Astrocyte (in vitro differentiated cells and primary cell): ENCODE measurements around the gene PEX16. TPM values are rescaled to one million over a fixed set of nuclear protein-coding genes. Genes with fewer than 3 reads are reported as not detected.

ENCODE experiments used
- DNase-seq: peaks from one replicate; pipeline ENCODE4 v3.0.0-alpha.2; 2010; ENCODE audit warnings: low read depth
- FAIRE-seq: peaks from 2 replicates; lab custom pipeline; 2011; peaks lifted over from hg19 to GRCh38; lab: Jason Lieb, UNC
- H2AFZ ChIP-seq: 2 replicates; pipeline ENCODE4 v1.6.0; 2012; ENCODE audit warnings: low read depth, low read length, inconsistent platforms
- H3K27ac ChIP-seq: 2 replicates; pipeline ENCODE4 v1.5.1; 2011; ENCODE audit warnings: low read depth, low read length, inconsistent platforms
- H3K27me3 ChIP-seq: 2 replicates; pipeline ENCODE4 v1.6.0; 2011; ENCODE audit warnings: low read length, inconsistent platforms; ENCODE audit not compliant: insufficient read depth
- H3K36me3 ChIP-seq: 2 replicates; pipeline ENCODE4 v1.5.1; 2011; ENCODE audit warnings: low read length, inconsistent platforms; ENCODE audit not compliant: insufficient read depth
- H3K4me1 ChIP-seq: 2 replicates; pipeline ENCODE4 v1.5.1; 2011; ENCODE audit warnings: low read length, inconsistent platforms; ENCODE audit not compliant: insufficient read depth
- H3K4me2 ChIP-seq: 2 replicates; pipeline ENCODE4 v1.6.0; 2012; ENCODE audit warnings: low read length, inconsistent platforms
- H3K4me3 ChIP-seq: 2 replicates; pipeline ENCODE4 v1.5.1; 2011; ENCODE audit warnings: low read depth, mild to moderate bottlenecking, low read length, inconsistent platforms; ENCODE audit not compliant: insufficient read depth
- H3K79me2 ChIP-seq: 2 replicates; pipeline ENCODE4 v1.6.0; 2012; ENCODE audit warnings: mild to moderate bottlenecking, low read length, inconsistent platforms; ENCODE audit not compliant: insufficient read depth
- H3K9ac ChIP-seq: 2 replicates; pipeline ENCODE4 v1.6.0; 2012; ENCODE audit warnings: mild to moderate bottlenecking, low read length, inconsistent platforms
- H3K9me3 ChIP-seq: 2 replicates; pipeline ENCODE4 v1.5.1; 2012; ENCODE audit warnings: low read depth, mild to moderate bottlenecking, low read length, inconsistent platforms; ENCODE audit not compliant: insufficient read depth
- H4K20me1 ChIP-seq: 2 replicates; pipeline ENCODE4 v1.6.0; 2012; ENCODE audit warnings: low read length, inconsistent platforms; ENCODE audit not compliant: insufficient read depth
- H3K27ac Mint-ChIP-seq: one replicate; pipeline ENCODE4 v1.8.0; 2021; ENCODE audit warnings: mild to moderate bottlenecking, mixed read lengths; ENCODE audit not compliant: unreplicated experiment
- H3K27me3 Mint-ChIP-seq: one replicate; pipeline ENCODE4 v1.8.0; 2021; ENCODE audit warnings: low read depth, mixed read lengths; ENCODE audit not compliant: unreplicated experiment
- H3K36me3 Mint-ChIP-seq: one replicate; pipeline ENCODE4 v1.8.0; 2021; ENCODE audit warnings: low read depth, mixed read lengths; ENCODE audit not compliant: unreplicated experiment
- H3K4me1 Mint-ChIP-seq: one replicate; pipeline ENCODE4 v1.8.0; 2021; ENCODE audit warnings: low read depth, mixed read lengths; ENCODE audit not compliant: unreplicated experiment
- H3K4me3 Mint-ChIP-seq: one replicate; pipeline ENCODE4 v1.8.0; 2021; ENCODE audit warnings: mild to moderate bottlenecking, moderate library complexity, mixed read lengths; ENCODE audit not compliant: unreplicated experiment
- H3K9me3 Mint-ChIP-seq: one replicate; pipeline ENCODE4 v1.8.0; 2021; ENCODE audit warnings: mild to moderate bottlenecking, mixed read lengths; ENCODE audit not compliant: unreplicated experiment
- CTCF ChIP-seq: IDR thresholded peaks from 2 replicates; pipeline ENCODE4 v1.5.1; 2011; ENCODE audit warnings: low read depth, mild to moderate bottlenecking, inconsistent platforms, low read length, moderate library complexity; ENCODE audit not compliant: insufficient read depth
- EZH2 ChIP-seq: IDR thresholded peaks from 2 replicates; pipeline ENCODE4 v1.6.1; 2012; ENCODE audit warnings: mild to moderate bottlenecking, low read length, inconsistent platforms; ENCODE audit not compliant: insufficient read depth
- total RNA-seq: library from RNA; stranded (reverse); gene quantifications from 2 replicates; pipeline ENCODE4 v1.2.1, GENCODE V29; 2021

The PEX16 gene
- total RNA-seq, 1 donor from 2014 or later = 25.9 TPM

GRCh38 chr11:45869551-45869950, 48.1 kb downstream of the PEX16 start:
- H3K4me2 ChIP-seq = no peak overlapping the region
- TF ChIP-seq EZH2 (no peak), CTCF (no peak)
- no peaks in the 10 kb centered on the region for H3K9me3 Mint-ChIP-seq
- H3K36me3 Mint-ChIP-seq = peaks cover 30% of the 10 kb centered on the region
- peaks cover 22% of the 10 kb centered on the region for H4K20me1 ChIP-seq
- no peaks in the 10 kb centered on the region for H3K27me3 ChIP-seq
- H3K4me1 ChIP-seq = peaks cover 12% of the 10 kb centered on the region
- H3K27me3 Mint-ChIP-seq = no peaks in the 10 kb centered on the region
- no peak overlapping the region for H3K4me3 ChIP-seq
- DNase-seq (no peak), FAIRE-seq (no peak)
- H3K4me3 Mint-ChIP-seq = no peak overlapping the region
- H3K36me3 ChIP-seq = peaks cover 25% of the 10 kb centered on the region
- no peak overlapping the region for H3K27ac ChIP-seq
- H3K4me1 Mint-ChIP-seq = peaks cover 9% of the 10 kb centered on the region
- H3K9me3 ChIP-seq = no peaks in the 10 kb centered on the region
- H3K27ac Mint-ChIP-seq = no peak overlapping the region
- no peaks in the 10 kb centered on the region for H3K79me2 ChIP-seq
- H2AFZ ChIP-seq = no peak overlapping the region
- H3K9ac ChIP-seq = no peak overlapping the region

GRCh38 chr11:45864041-45864440, 53.6 kb downstream of the PEX16 start:
- H3K9me3 Mint-ChIP-seq = no peaks in the 10 kb centered on the region
- FAIRE-seq (no peak), DNase-seq (no peak)
- H3K36me3 Mint-ChIP-seq = peaks cover 36% of the 10 kb centered on the region
- no peak for TF ChIP-seq EZH2
- TF ChIP-seq CTCF = no peak
- peaks cover 12% of the 10 kb centered on the region for H3K4me1 ChIP-seq
- H3K9me3 ChIP-seq = no peaks in the 10 kb centered on the region
- no peak overlapping the region for H3K27ac ChIP-seq
- no peak overlapping the region for H2AFZ ChIP-seq
- H3K4me2 ChIP-seq = no peak overlapping the region
- peaks cover 17% of the 10 kb centered on the region for H4K20me1 ChIP-seq
- peaks cover 26% of the 10 kb centered on the region for H3K36me3 ChIP-seq
- H3K4me1 Mint-ChIP-seq = no peaks in the 10 kb centered on the region
- H3K27ac Mint-ChIP-seq = no peak overlapping the region
- no peak overlapping the region for H3K9ac ChIP-seq
- H3K27me3 Mint-ChIP-seq = no peaks in the 10 kb centered on the region
- H3K4me3 ChIP-seq = no peak overlapping the region
- H3K27me3 ChIP-seq = no peaks in the 10 kb centered on the region
- no peaks in the 10 kb centered on the region for H3K79me2 ChIP-seq
- H3K4me3 Mint-ChIP-seq = no peak overlapping the region

- Histone ChIP-seq H3K27ac (no peak overlapping the region), H3K9me3 (no peaks in the 10 kb centered on the region), H3K79me2 (peaks cover 2% of the 10 kb centered on the region), H3K4me3 (no peak overlapping the region), H4K20me1 (peaks cover 37% of the 10 kb centered on the region), H3K27me3 (no peaks in the 10 kb centered on the region), H3K9ac (no peak overlapping the region), H3K36me3 (peaks cover 23% of the 10 kb centered on the region), H3K4me1 (peaks cover 26% of the 10 kb centered on the region), H2AFZ (no peak overlapping the region), H3K4me2 (no peak overlapping the region)
- no peaks in the 10 kb centered on the region for H3K9me3 Mint-ChIP-seq
- no peak overlapping the region for H3K27ac Mint-ChIP-seq
- no peaks in the 10 kb centered on the region for H3K27me3 Mint-ChIP-seq
- H3K4me1 Mint-ChIP-seq = peaks cover 24% of the 10 kb centered on the region
- TF ChIP-seq EZH2 = no peak
- no peak for TF ChIP-seq CTCF
- H3K4me3 Mint-ChIP-seq = no peak overlapping the region
- peaks cover 23% of the 10 kb centered on the region for H3K36me3 Mint-ChIP-seq
- FAIRE-seq (no peak), DNase-seq (no peak)
Measured at GRCh38 chr11:45860764-45861510, 56.7 kb downstream of the PEX16 start.
